HG02943 (cell line): ENCODE measurements around the gene GSX1.
"Not testable (repeated sequence)": the region's sequence is repeated elsewhere in the genome, so short reads cannot be mapped to it uniquely, and the experiment has no call there.

Source experiments
- ATAC-seq: cut with Tn5 transposase; IDR thresholded peaks from one replicate; pipeline ENCODE4 v1.9.1; 2021; ENCODE audit warnings: mild to moderate bottlenecking, low read depth, moderate library complexity; ENCODE audit not compliant: unreplicated experiment

GSX1 gene

DNA sequence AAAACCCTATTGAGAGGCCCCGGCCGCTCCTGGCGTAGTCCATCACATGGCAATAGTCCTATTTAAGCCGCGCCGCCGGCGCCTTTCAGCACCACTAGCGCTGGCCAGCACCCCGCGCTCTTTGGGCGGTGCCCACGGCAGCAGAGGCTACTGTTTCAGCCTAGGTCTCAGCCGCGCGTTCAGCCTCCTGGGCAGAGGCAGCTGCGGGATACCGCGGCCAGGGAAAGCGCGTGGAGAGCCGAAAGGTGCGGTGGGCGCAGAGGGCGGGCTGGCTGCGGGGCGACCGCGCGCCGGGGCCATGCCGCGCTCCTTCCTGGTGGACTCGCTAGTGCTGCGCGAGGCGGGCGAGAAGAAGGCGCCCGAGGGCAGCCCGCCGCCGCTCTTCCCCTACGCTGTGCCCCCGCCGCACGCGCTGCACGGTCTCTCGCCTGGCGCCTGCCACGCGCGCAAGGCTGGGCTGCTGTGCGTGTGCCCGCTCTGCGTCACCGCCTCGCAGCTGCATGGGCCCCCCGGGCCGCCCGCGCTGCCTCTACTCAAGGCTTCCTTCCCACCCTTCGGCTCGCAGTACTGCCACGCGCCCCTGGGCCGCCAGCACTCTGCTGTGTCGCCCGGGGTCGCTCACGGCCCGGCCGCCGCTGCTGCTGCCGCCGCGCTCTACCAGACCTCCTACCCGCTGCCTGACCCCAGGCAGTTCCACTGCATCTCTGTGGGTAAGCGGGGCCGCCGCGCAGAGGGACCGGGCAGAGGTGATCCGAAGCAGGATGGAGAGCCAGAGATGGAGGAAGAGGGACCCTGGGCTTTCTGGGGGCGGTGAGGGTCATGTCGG lies at the start of gene GSX1:
TSS of gene GSX1 (plus strand) at position 91 of the 826 bp plus-strand sequence. CDS start at position 299, 208 bp downstream.
- ATAC-seq = no peak

GRCh38 chr13:27744801-27745200 lies 47.5 kb upstream of the GSX1 start:
- no peak for ATAC-seq

- no peak for ATAC-seq
These were observed 47.0 kb upstream of the GSX1 start for GRCh38 chr13:27745301-27745700.

- ATAC-seq = not testable (repeated sequence)
These were observed 44.1 kb upstream of the GSX1 start for GRCh38 chr13:27748143-27748542.

- ATAC-seq = no peak
These were observed 40.2 kb upstream of the GSX1 start for GRCh38 chr13:27751953-27752532.

GRCh38 chr13:27765650-27766049 lies 26.6 kb upstream of the GSX1 start:
- no peak for ATAC-seq

DNA sequence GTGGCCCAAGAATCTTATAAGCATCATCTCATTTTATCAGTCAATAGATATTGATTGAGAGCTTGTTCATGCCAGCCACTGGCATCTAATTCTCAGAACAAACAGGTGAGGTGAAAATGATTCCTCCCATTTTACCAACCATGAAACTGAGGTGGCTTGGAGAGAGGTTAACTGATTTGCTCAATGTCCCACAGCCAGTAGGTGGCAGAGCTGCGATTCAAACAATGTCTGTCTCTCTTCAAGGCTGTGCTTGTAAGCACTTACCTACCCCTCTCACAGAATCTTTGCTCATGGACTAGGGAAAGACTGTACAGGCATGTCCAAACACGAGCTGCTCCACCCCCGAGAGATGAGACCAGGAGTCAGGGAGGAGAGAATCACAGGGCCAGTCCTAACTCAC lies 21.5 kb upstream of the GSX1 start:
- no peak for ATAC-seq

DNA sequence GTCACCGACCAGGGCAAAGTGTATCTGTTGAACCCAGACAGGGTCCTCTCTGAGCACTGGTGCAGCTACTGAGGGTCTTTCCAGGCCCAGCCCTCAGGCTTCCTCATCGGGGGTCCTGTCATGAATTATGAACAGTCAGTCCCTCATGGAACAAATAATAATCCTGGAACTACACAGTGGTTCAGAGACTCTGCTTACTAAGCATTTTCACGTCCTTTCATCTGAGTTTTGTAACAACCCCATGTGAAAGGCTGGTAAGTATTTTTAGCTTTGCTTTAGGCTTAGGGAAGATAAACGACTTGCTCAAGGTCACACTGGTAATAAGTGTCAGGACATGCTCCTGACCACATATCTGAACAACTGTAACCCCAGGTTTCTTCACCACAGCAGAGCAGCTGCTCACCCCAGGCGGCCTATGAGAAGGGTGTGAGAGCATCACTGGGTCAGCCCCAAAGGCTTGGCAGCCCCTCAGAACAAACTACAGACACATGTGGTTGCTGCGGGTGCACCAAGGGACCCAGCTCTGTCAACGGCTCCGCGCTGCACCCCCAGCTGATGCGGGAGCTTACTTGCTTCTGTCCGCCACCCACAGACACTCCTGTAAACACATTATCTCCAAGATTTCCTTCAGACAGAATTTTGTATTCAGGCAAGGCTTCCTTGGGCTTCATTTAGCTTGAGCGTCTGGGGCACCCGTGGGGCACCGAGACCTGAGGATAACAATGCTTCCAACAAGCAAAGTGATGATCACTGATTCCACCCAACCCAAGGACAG lies 19.4 kb upstream of the GSX1 start:
- no peak for ATAC-seq

DNA sequence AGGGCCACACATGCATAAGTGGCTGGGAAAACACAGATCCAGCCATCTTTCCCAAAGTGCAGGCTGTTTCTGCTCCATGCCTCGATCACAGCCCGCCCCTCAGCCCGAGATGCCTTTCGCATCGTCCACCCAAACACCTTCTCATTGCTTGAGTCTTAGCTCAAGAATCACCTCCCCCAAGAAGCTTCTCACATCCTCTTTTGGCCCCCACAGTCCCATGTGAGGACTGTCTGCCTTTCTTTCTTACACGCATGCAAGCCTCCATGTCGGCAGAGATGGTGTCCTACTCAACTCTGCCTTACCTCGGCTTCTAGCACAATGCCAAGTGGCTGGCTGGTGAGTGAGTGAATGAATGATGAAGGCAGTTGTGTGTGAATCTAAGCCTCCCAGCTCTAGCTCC lies 18.1 kb upstream of the GSX1 start:
- ATAC-seq = no peak

DNA sequence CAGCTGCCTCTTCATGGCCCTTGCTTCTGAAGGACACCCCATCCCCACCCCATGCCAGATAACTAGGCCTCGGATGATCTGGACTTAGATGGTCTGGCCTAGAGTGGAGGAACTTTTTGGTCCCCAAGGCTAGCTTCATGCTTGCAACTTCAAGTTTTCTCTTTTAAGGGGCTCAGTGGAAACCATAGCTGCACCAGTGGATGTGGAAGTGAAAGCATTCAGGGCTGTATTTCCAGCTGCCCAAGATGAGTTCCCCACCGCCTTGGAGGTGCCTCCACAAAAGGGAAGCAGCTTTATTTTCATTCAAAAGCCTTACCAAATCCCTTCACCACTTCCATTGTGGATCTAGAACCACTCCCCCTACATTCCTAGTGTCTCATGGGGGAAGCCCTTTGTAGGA lies 17.6 kb upstream of the GSX1 start:
- ATAC-seq = no peak

DNA sequence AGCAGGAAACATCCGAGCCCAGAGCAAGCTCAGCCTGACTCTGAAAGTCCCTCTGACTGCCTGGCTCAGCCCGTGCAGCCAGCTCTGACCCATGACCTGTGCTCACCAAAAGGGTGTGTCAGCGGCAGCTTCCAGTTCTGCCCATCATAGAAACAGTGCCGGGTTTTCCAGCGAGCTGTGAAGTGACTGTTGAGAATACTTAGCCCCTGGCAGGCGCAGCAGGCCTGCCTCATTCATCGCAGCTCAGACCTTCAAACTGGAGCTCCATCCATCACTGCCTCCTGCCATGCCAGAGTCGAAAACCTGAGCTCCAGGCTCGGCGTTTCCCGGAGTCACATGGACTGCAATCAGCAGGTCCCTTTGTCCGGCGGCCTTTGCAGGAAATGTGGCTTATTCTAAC lies 16.3 kb upstream of the GSX1 start:
- ATAC-seq = no peak

DNA sequence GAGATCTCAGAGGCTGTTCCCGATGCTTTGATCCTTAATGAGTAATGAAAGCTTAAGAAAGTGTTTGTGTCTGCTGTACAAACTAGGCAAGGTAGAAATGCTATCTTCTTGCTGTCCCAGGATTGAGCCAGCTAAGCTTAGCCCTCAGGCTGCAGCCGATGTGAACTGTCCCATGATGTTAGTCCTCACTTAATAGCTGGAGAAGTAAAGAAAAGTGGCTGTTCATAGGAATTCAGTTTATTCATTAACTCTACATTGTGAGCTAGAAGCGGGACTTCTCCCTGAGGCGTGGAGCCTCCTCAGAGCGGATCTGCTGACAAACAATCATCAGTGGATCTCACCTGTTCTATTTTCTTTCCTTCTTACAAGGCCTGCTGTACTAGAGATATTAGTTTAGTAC lies 10.1 kb upstream of the GSX1 start:
- ATAC-seq = no peak

GRCh38 chr13:27783111-27783510 lies 9.2 kb upstream of the GSX1 start:
- no peak for ATAC-seq

DNA sequence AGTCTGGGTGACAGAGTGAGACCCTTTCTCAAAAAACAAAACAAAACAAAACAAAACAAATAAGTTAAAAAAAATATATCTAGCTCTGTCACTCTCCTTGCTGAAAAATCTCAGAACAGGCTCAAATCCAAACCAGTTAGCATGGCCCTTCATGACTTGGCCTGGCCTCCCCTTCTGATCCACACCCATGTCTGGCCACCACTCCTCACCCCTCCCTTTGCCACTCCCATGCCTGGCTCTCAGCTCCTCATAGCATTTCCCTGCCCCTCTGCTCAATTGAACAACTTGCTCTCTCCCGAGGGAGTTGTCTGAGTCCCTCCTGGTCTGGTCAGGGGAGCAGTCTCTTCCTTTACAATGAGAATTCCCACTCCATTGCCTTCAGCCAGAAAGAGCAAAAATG lies 4.0 kb upstream of the GSX1 start:
- no peak for ATAC-seq

DNA sequence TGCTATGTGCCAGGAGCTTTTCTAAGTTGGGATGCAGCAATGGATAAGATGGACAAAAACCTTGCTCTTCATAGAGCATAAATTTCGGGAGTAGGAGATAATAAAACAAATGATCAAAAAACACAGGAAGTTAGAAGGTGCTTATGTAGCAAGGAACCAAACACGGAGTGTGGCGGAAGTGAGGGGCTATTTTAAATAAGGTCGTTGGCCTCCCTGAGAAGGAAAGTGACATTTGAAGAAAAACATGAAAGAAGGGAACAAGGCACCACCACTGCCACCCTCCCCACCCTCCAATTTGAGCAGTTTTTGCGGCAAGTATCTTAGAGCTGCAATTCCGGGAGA lies 3.2 kb upstream of the GSX1 start:
- ATAC-seq = no peak

DNA sequence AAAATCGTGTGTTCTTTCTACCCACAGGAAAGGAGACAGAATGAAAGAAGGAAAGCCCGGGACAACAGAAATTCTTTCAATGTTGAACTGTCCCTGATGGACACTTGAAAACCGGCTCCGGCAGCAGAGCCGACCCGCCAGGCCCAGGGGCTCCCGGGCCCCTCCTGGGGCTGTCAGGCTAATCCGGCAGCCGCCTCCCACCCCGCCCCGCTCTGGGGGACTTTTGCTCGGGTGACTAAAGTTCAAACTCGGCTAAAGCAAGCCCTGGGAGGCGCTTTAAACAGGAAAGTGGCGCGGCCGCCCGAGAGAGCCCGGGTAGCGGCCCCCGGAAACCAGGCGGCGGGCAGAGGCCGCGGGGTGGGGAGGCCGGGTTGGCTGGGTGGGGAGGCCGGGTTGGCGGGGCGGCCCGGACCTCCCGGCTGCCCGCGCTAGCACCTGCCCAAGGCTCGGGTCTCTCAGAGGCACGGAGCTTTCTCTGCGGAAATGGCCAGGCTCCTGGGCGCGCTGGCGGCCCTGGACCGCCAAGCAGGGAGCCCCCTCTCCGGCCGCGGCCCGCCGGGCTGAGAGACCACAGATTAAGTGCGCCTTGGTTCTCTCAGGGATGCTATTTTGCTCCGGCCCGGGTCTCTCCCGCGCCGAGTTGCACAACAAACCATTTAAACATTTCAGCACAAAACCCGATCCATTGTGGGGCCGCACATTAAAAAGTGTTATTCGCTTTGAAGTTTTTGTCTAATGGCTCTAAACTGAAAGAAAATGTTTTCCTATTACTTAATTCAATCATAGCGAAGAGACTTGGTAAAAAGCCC lies 2.6 kb upstream of the GSX1 start:
- no peak for ATAC-seq

DNA sequence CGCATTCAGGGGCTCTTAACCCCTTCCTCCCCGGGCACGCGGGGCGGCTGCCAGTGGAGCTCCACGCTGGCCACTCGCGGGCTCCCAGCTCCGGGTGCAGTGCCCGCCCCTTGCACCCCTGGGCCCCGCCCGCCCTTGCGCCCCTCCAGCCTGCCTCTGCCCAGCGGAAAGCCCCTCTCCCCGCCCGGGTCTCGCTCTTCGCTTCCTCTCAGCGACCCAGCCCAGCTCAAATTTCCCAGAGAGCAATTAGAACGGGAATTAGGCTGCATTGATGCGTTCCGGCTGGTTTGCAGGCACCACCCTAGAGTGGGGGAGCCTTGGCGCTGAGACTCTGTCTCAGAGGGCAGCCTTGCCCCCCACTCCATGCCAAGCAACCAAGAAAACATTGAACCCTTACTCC lies 1.8 kb upstream of the GSX1 start:
- no peak for ATAC-seq

GRCh38 chr13:27791146-27791900 lies 960 bp upstream of the GSX1 start:
- no peak for ATAC-seq

GRCh38 chr13:27791901-27792392 lies 336 bp upstream of the GSX1 start:
- ATAC-seq = no peak
